ENCODE results near the gene GPA33.

GPA33 gene

GRCh38 chr1:167083871-167084270, 6.3 kb downstream of the GPA33 start:
- H3K79me2 ChIP-seq (ENCODE audit: insufficient read depth, low read length), result no peaks in the 10 kb centered on the region
- H3K9me3 ChIP-seq (ENCODE audit: insufficient read depth, low read length), result no peaks in the 10 kb centered on the region
- H3K9me2 ChIP-seq (replicated peaks; ENCODE audit: insufficient read depth, low read length), result no peaks in the 10 kb centered on the region
- no peaks in the 10 kb centered on the region for H3K27me3 ChIP-seq (ENCODE audit: low read length)
- H3K4me2 ChIP-seq (ENCODE audit: low read depth, low read length, poor library complexity, severe bottlenecking), result no peak overlapping the region
- H3K4me3 ChIP-seq (ENCODE audit: insufficient read depth, low read length, poor library complexity, severe bottlenecking), result no peak overlapping the region
- no peak overlapping the region for H2AFZ ChIP-seq (ENCODE audit: low read depth, low read length, severe bottlenecking)
- no peaks in the 10 kb centered on the region for H3F3A ChIP-seq (ENCODE audit: insufficient read depth)
- no peak overlapping the region for H3K27ac ChIP-seq (ENCODE audit: low read depth, low read length)
- no peak for TF ChIP-seq EZH2phosphoT487 (conservative IDR thresholded peaks at IDR 0.05; ENCODE audit: low read length)
- TF ChIP-seq, protein P1, sequence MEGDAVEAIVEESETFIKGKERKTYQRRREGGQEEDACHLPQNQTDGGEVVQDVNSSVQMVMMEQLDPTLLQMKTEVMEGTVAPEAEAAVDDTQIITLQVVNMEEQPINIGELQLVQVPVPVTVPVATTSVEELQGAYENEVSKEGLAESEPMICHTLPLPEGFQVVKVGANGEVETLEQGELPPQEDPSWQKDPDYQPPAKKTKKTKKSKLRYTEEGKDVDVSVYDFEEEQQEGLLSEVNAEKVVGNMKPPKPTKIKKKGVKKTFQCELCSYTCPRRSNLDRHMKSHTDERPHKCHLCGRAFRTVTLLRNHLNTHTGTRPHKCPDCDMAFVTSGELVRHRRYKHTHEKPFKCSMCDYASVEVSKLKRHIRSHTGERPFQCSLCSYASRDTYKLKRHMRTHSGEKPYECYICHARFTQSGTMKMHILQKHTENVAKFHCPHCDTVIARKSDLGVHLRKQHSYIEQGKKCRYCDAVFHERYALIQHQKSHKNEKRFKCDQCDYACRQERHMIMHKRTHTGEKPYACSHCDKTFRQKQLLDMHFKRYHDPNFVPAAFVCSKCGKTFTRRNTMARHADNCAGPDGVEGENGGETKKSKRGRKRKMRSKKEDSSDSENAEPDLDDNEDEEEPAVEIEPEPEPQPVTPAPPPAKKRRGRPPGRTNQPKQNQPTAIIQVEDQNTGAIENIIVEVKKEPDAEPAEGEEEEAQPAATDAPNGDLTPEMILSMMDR (IDR thresholded peaks at IDR 0.05; ENCODE audit: insufficient read depth, low read length, poor library complexity, severe bottlenecking), result no peak
- H4K20me1 ChIP-seq (ENCODE audit: low read depth, low read length), result no peaks in the 10 kb centered on the region
- no peak overlapping the region for H3K9ac ChIP-seq (ENCODE audit: low read length)
- no peaks in the 10 kb centered on the region for H3K36me3 ChIP-seq (ENCODE audit: low read length)

GRCh38 chr1:167083066-167083665, 7.0 kb downstream of the GPA33 start:
- Histone ChIP-seq H3K4me2 (ENCODE audit: low read depth, low read length, poor library complexity, severe bottlenecking) (no peak overlapping the region), H3K4me3 (ENCODE audit: insufficient read depth, low read length, poor library complexity, severe bottlenecking) (no peak overlapping the region), H2AFZ (ENCODE audit: low read depth, low read length, severe bottlenecking) (no peak overlapping the region), H3K79me2 (ENCODE audit: insufficient read depth, low read length) (no peaks in the 10 kb centered on the region), H3F3A (ENCODE audit: insufficient read depth) (no peaks in the 10 kb centered on the region), H3K9me3 (ENCODE audit: insufficient read depth, low read length) (no peaks in the 10 kb centered on the region), H3K9ac (ENCODE audit: low read length) (no peak overlapping the region), H3K9me2 (replicated peaks; ENCODE audit: insufficient read depth, low read length) (no peaks in the 10 kb centered on the region), H4K20me1 (ENCODE audit: low read depth, low read length) (no peaks in the 10 kb centered on the region), H3K27me3 (ENCODE audit: low read length) (no peaks in the 10 kb centered on the region), H3K27ac (ENCODE audit: low read depth, low read length) (no peak overlapping the region), H3K36me3 (ENCODE audit: low read length) (no peaks in the 10 kb centered on the region)
- TF ChIP-seq EZH2phosphoT487 (conservative IDR thresholded peaks at IDR 0.05; ENCODE audit: low read length), result no peak
- TF ChIP-seq, protein P1 (IDR thresholded peaks at IDR 0.05; ENCODE audit: insufficient read depth, low read length, poor library complexity, severe bottlenecking), result no peak

DNA sequence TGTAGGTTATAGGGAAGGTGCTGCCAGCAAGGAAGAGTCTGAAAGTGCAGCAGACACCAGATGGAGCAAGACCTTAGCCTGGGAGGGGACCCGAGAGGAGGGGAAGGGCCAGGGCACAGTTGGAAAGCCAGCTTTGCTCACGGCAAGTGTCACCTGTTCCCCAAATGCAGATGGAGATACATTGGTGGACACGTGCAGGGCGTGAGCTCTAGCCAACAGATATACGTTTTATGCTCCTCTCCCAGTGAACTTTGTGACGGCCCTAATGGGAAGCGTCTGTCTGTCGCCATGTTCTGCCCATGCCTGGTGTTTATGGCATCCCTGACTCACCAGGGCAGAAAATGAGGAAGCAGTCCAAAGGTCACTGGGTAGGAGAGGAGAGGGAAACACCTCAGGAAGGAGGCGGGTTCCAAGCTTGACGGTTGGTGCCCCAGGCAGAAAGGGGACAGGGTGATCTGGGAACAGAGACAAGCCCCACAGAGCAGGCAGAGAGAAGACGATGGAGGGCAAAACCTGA, 7.6 kb downstream of the GPA33 start:
- Histone ChIP-seq H3K79me2 (ENCODE audit: insufficient read depth, low read length) (no peaks in the 10 kb centered on the region), H3K9ac (ENCODE audit: low read length) (no peak overlapping the region), H3F3A (ENCODE audit: insufficient read depth) (no peaks in the 10 kb centered on the region), H3K9me2 (replicated peaks; ENCODE audit: insufficient read depth, low read length) (no peaks in the 10 kb centered on the region), H3K27ac (ENCODE audit: low read depth, low read length) (no peak overlapping the region), H4K20me1 (ENCODE audit: low read depth, low read length) (no peaks in the 10 kb centered on the region), H3K9me3 (ENCODE audit: insufficient read depth, low read length) (no peaks in the 10 kb centered on the region), H2AFZ (ENCODE audit: low read depth, low read length, severe bottlenecking) (no peak overlapping the region), H3K27me3 (ENCODE audit: low read length) (no peaks in the 10 kb centered on the region), H3K4me3 (ENCODE audit: insufficient read depth, low read length, poor library complexity, severe bottlenecking) (no peak overlapping the region), H3K36me3 (ENCODE audit: low read length) (no peaks in the 10 kb centered on the region), H3K4me2 (ENCODE audit: low read depth, low read length, poor library complexity, severe bottlenecking) (no peak overlapping the region)
- TF ChIP-seq, protein P1 (IDR thresholded peaks at IDR 0.05; ENCODE audit: insufficient read depth, low read length, poor library complexity, severe bottlenecking), result no peak
- no peak for TF ChIP-seq EZH2phosphoT487 (conservative IDR thresholded peaks at IDR 0.05; ENCODE audit: low read length)

Measured in SU-DHL-6 (cell line).